Natural killer cell treated with Interleukin-12 subunit alpha and Interleukin-12 subunit beta and Interleukin-15 and Interleukin-18, amount 100 ng/mL, for 72 hours (primary cell): ENCODE results near the gene ADIPOR2. TPM values are rescaled to one million over a fixed set of nuclear protein-coding genes. Genes with fewer than 3 reads are reported as not detected.

Experiments
- ATAC-seq, 2 donors: fragments of 150-1000 bp; cut with Tn5 transposase in 1 of 2; sonication (Bioruptor Pico), chemical (Tn5 transposase) in 1 of 2; 2 replicates each; pipeline ENCODE4 v1.10.0; 2021
- DNase-seq: peaks from one replicate; pipeline ENCODE4 v3.0.0; 2022; ENCODE audit warnings: low spot score
- H3K27ac Mint-ChIP-seq, 2 donors: 1 replicate in 1 of 2; 2 replicates in 1 of 2; pipeline ENCODE4 v1.8.0; 2022; ENCODE audit warnings: mixed read lengths in 2 of 2, mild to moderate bottlenecking in 1 of 2, moderate library complexity in 1 of 2
- H3K27me3 Mint-ChIP-seq, 2 donors: 1 replicate in 1 of 2; 2 replicates in 1 of 2; pipeline ENCODE4 v1.8.0; 2022; ENCODE audit warnings: mixed read lengths in 2 of 2
- H3K36me3 Mint-ChIP-seq: one replicate; pipeline ENCODE4 v1.8.0; 2022; ENCODE audit warnings: mixed read lengths
- H3K4me1 Mint-ChIP-seq, 2 donors: 1 replicate in 1 of 2; 2 replicates in 1 of 2; pipeline ENCODE4 v1.8.0; 2022; ENCODE audit warnings: low read depth in 2 of 2, mixed read lengths in 2 of 2, mild to moderate bottlenecking in 1 of 2
- H3K4me3 Mint-ChIP-seq: one replicate; pipeline ENCODE4 v1.8.0; 2022; ENCODE audit warnings: mixed read lengths
- H3K9me3 Mint-ChIP-seq: 2 replicates; pipeline ENCODE4 v1.8.0; 2022; ENCODE audit warnings: mixed read lengths
- total RNA-seq, 2 donors: library from RNA; stranded (reverse); gene quantifications; one replicate each; pipeline ENCODE4 v1.2.3, GENCODE V29; 2022

Gene ADIPOR2
- total RNA-seq, 2 donors from 2014 or later: 72.5 to 74.5 TPM

DNA sequence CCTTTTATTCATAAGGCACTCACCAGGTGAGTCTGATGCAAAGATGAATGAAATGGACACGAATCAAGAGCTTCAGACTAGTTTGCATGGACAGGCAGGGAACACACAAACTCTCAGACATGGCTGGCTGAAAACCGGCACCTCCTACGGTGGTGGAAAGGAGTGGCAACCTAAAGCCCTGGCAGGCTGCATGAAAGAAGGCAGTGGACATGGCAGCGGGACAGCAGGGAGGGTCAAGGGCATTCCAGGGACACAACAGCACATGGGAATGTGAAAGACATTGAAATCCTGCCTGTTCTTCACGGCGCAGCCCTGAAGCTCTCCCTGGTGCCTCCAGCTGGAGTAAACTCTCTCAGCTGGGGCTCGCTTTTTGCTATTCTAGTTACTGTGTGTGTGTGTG, 112.9 kb downstream of the ADIPOR2 start:
- H3K4me3 Mint-ChIP-seq: no peak overlapping the region
- ATAC-seq (no peak), DNase-seq (no peak)
- peaks cover 8 to 12% of the 10 kb centered on the region in 2 donors for H3K4me1 Mint-ChIP-seq
- no peak overlapping the region for H3K27ac Mint-ChIP-seq
- H3K36me3 Mint-ChIP-seq: no peaks in the 10 kb centered on the region
- no peaks in the 10 kb centered on the region for H3K9me3 Mint-ChIP-seq
- no peaks in the 10 kb centered on the region for H3K27me3 Mint-ChIP-seq

DNA sequence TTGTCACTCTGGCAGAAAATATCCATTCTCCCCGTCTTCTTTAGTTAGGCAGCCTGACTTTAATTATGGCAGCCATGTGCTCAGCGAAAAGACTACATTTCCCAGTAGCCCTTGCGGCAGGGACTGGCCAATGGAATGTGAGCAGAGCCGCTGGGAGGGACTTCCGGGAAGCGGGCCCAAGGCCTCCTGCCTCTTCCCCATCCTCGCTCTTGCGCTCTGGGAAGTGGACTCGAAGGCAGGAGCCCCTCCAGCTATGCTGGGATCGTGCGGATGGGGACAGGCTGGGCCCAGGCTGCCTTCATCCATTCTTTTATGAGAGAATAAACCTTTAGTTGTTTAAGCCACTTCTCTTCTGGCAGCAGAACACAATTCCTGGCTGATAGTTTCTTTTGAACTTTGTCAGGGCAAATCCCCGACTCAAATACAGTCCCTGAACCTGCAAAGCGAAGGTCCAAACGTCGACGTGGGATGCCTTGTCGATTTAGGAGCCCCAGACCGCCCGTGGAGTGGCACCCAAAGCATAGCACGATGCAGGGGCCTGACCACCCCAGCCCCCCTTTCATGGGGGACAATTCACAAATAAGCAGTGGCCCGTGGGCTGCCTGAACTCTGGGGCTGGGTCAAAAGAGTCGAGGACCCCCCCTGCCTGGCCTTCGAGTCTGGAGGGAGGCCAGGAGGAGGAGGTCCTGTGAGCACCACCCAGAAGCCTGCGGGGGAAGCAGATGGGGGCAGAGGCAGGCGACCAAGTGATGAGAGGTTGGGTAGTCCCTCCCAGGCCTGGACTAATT, 113.9 kb downstream of the ADIPOR2 start:
- Mint-ChIP-seq H3K36me3 (no peaks in the 10 kb centered on the region), H3K27me3 (no peaks in the 10 kb centered on the region), H3K4me3 (no peak overlapping the region), H3K9me3 (no peaks in the 10 kb centered on the region), H3K4me1 (peaks cover 13 to 20% of the 10 kb centered on the region in 2 donors), H3K27ac (peak overlapping the region; percentile 64 to 88)
- ATAC-seq: peak; percentile 89 to 92
- DNase-seq: peak; percentile 90

DNA sequence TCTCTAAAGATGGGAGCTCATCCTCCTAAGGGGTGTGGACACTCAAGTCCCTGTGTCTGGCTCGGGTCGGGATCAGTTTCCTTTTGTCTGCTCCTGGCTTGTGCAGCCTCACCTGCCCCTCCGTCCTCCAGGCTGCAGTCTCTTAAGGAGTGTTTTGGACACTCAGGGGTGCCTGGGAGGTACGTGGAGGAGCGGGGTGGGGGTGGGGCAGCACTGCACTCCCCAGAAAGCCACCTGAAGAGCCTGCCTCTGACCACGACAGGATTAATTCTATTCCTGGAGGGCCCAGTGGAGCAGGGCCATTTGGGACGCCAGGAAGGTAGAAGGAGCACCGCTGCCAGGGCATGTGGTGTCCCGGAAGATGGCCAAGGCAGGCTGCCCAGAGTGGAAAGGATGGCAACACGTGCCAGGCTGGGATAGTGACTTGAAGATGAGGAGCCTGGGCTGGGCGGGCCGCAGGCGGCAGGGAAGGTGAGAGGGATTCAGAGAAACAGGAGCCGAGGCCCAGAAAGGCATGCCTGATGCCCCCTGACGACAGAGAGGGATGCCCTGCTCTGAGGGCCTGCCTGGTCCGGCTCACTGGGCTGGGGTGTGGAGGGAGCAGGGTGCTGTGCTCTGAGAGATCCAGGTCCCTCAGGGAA, 114.7 kb downstream of the ADIPOR2 start:
- no peaks in the 10 kb centered on the region for H3K27me3 Mint-ChIP-seq
- H3K4me1 Mint-ChIP-seq: peaks cover 18 to 29% of the 10 kb centered on the region in 2 donors
- peak; percentile 55 for DNase-seq
- H3K27ac Mint-ChIP-seq: peak overlapping the region in 1 of 2 donors; percentile 88
- no peak overlapping the region for H3K4me3 Mint-ChIP-seq
- ATAC-seq: no peak
- no peaks in the 10 kb centered on the region for H3K9me3 Mint-ChIP-seq
- no peaks in the 10 kb centered on the region for H3K36me3 Mint-ChIP-seq

DNA sequence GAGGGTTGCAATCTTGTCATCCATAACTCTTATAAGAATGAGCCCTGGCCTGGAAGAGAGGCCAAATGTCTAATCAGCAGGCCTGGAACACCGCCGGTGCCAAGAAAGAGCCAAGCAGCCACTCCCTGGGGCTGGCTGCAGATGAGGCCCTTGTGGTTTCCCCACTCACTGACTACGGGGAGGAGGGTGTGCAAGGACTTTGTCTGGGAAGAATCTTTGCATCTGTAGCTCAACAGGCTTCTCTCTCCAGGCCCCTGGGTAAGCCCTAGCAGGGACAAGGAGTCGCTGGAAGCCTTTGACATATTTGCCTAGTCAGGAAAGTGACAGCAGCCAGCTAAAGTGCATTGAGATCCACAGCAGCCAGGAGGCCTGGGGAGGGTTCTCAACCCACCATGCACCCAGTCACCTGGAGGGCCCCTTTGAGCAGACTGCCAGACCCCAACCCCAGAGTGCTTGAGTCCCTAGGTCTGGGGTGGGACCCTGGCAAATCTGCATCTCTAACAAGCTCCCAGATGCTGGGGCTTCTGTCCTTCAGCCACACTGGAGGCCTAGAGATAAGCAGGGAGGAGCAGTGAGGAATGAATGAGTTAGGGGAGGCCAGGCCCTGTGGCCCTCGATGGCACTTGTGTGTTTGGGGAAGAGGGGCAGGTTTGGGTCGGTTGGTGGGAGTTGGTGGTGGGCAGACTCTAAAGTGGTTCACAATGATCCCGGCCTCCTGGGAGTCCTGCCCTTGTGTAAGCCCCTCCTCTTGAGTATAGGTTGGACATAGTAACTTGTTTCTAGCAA, 115.6 kb downstream of the ADIPOR2 start:
- Mint-ChIP-seq H3K36me3 (no peaks in the 10 kb centered on the region), H3K9me3 (no peaks in the 10 kb centered on the region), H3K4me1 (peaks cover 20 to 34% of the 10 kb centered on the region in 2 donors), H3K27me3 (no peaks in the 10 kb centered on the region), H3K4me3 (no peak overlapping the region), H3K27ac (peak overlapping the region in 1 of 2 donors; percentile 51)
- ATAC-seq (no peak), DNase-seq (peak; percentile 41)

DNA sequence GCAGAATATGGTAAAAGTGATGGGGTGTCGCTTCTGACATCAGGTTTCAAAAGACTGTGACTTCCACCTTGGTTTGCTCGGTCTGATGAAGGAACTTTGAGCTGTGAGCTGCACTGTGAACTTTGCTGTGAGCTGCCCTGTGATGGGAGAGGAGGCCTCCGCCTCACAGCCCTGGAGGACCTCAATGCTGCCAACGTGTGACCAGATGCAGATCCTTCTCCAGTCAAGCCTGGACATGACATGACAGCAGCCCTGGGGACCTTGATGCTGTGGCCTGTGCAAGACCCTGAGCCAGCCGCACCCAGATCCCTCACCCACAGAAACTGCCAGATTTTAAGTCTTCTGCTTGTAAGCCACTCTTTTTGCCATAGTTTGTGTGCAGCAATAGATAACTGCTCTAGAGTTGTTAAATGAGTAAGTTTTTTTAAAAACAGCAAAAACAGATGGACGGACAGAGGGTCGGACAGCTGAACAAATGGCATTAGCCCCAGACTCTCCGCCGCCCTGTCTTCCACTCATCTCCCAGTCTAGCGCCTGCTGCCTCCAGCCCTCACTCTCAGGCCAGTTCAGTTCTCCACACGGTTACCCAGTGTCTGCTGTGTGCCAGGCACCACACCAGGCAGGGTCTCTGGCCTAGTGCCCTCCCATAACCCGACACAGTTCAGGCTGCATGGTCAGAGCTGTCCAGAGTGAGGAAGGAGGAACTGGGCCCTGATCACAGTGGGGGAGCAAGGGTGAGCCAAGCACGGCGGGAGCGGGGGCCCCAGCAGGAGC, 116.4 kb downstream of the ADIPOR2 start:
- H3K4me3 Mint-ChIP-seq: no peak overlapping the region
- no peaks in the 10 kb centered on the region for H3K36me3 Mint-ChIP-seq
- no peaks in the 10 kb centered on the region for H3K27me3 Mint-ChIP-seq
- ATAC-seq (no peak), DNase-seq (peak; percentile 40)
- peak overlapping the region in 1 of 2 donors; percentile 51 for H3K27ac Mint-ChIP-seq
- no peaks in the 10 kb centered on the region for H3K9me3 Mint-ChIP-seq
- H3K4me1 Mint-ChIP-seq: peaks cover 20 to 34% of the 10 kb centered on the region in 2 donors

DNA sequence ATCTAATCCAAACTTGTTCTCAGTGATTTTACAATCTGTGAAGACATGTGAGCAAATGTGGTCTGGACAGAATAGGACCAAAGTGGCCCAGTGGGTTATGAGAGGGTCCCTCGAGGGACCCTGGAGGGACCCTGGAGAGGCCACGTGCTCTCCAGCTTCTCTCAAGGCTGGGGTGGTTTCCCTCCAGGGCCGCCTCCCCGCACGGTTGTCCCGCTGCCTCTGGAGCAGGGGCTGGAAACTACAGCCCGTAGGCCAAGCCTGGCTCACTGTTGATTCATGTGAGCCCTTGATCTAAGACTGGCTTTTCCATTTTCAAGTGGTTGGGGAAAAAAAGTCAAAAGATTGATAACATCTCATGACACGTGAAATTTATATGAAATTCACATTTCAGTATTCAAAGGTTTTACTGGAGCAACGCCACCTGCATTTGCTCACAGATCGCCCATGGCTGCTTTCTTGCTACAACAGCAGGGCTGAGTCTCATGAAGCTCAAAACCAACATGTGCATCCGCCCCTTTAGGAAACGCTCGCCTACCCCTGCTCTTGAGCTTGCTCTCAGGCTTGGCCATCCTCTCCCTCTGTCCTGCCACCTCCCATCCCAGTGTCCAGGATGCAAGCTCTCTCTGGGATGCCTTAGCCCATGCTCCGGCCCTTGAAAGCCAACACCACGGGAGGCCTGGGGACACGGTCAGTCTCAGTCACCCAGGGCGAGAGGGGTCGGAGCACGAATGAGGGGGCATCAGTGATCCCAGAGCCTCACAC, 117.3 kb downstream of the ADIPOR2 start:
- Mint-ChIP-seq H3K4me3 (peak overlapping the region; percentile 49), H3K9me3 (no peaks in the 10 kb centered on the region), H3K4me1 (peaks cover 20 to 34% of the 10 kb centered on the region in 2 donors), H3K36me3 (no peaks in the 10 kb centered on the region), H3K27me3 (no peaks in the 10 kb centered on the region), H3K27ac (peak overlapping the region; percentile 67 to 77)
- peak; percentile 31 for DNase-seq
- no peak for ATAC-seq

DNA sequence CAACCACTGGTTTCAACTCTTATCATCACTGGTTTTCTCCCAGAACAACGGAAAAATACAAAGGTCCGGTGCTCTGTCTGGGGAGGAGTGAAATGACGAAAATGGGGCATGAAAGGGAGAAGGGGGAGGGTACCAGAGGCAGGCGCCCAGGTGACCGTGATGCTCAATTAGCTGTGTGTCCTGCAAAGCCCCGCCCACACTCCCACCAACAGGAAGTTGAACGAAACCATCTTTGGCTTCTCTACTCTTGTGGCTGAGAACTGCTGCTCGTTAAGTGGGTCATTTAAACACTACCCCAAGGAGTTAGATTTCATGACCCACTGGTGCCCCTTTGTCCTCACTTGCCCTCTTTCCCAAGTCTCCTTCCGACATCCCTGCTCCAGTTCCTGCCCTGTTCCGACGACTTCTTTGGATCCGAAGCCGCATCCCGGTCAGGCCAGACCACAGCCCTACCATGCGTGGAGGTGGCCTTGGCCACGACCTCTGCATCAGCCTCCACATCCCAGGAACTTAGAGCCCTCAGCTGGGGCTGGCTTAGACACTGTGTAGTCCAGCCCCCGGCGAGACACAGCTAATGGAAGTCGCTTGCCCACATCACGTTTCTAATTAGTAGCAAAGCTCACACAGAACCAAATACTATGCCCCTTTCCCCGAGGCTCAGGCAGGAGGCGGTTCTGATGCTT, 118.1 kb downstream of the ADIPOR2 start:
- Mint-ChIP-seq H3K4me3 (peak overlapping the region; percentile 49), H3K27ac (peak overlapping the region; percentile 67 to 77), H3K4me1 (peaks cover 20 to 34% of the 10 kb centered on the region in 2 donors), H3K36me3 (no peaks in the 10 kb centered on the region), H3K27me3 (no peaks in the 10 kb centered on the region), H3K9me3 (no peaks in the 10 kb centered on the region)
- peak; percentile 61 for DNase-seq
- no peak for ATAC-seq

DNA sequence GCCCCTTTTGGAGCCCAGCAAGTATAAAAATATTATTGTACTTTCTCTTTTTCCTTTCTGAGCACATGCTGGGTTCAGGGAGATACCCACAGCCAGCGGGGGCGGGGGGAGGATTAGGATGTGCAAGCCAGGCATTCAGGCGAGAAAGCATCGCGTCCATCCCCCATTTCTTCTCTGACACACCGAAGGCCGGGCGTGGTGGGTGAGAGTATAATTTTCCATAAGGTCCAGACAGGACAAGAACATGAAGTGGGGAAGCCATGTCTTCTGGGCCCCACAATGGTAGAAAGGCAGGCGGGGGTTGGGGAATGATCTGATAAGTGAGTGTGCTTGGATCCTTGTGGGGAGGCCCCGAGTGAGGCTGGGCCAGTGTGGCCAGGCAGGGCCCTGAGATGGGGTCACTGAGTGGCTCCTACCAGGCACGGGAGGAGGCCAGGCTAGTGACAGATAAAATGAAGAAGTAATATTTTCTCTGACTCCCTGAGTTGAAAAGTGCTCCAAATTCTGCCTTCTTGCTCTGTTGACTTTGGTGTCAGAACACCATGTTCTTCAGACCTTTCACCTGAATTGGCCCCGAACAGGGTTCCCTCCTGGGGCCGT, 118.8 kb downstream of the ADIPOR2 start:
- ATAC-seq: no peak
- DNase-seq: peak; percentile 18
- H3K9me3 Mint-ChIP-seq: no peaks in the 10 kb centered on the region
- H3K4me3 Mint-ChIP-seq: peak overlapping the region; percentile 70
- no peaks in the 10 kb centered on the region for H3K36me3 Mint-ChIP-seq
- peak overlapping the region; percentile 53 to 77 for H3K27ac Mint-ChIP-seq
- H3K4me1 Mint-ChIP-seq: peaks cover 15 to 31% of the 10 kb centered on the region in 2 donors
- peaks cover 0 to 3% of the 10 kb centered on the region in 2 donors for H3K27me3 Mint-ChIP-seq

DNA sequence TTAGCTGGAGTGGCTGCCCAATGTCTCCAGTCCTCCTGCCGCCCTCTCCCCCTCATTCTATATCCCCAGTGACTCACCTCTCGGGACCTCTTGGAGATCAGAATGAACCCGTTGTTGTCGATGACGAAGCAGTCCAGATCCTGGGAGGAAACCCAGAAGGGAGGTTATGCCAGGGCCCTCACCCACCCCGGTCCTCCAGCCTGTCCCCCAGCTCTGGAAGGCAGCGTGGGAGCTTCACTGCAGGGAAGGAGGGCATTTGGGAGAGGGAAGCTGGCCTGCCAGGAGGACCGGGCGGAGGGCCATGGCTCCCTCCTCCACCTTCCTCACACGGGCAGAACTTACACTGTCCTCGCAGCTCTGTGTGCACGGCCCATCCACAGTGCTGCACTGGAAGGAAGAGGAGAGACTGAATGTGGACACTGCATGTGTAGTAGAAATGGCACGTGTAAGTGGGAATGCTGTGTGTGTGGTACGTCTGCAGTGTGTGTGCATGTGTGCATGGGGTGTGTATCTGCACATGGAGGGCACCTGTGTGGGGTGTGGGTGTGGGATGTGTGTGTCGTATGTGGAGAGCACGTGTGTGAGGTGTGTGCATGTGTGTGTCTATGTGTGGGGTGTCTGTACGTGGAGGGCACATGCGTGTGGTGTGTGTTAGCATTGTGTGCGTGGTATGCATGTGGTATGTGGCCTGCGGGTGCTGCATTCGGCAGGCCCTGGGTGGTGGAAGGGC, 119.5 kb downstream of the ADIPOR2 start:
- peaks cover 15 to 32% of the 10 kb centered on the region in 2 donors for H3K4me1 Mint-ChIP-seq
- H3K4me3 Mint-ChIP-seq: peak overlapping the region; percentile 70
- H3K27ac Mint-ChIP-seq: peak overlapping the region; percentile 53 to 77
- H3K9me3 Mint-ChIP-seq: no peaks in the 10 kb centered on the region
- H3K27me3 Mint-ChIP-seq: peaks cover 0 to 5% of the 10 kb centered on the region in 2 donors
- no peaks in the 10 kb centered on the region for H3K36me3 Mint-ChIP-seq
- DNase-seq (no peak), ATAC-seq (no peak)

DNA sequence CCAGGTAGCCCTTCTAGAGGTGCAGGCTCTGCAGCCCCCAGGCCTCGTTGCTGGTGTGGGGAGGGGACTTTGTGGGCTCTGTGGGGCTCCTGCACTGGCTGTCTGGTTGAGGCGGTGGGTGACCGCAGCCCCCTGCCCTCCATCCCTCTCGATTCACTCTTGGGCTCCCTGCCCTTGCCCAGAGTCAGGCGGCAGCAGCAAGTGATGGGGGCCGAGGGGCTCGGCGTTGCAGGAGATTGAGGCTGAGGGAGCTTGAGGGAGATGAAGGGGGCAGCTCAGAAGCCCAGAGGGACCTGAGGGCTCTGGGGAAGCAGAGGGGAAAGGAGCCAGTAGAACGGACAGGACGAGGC, 120.0 kb downstream of the ADIPOR2 start:
- H3K27ac Mint-ChIP-seq: peak overlapping the region; percentile 53 to 77
- no peaks in the 10 kb centered on the region for H3K9me3 Mint-ChIP-seq
- no peaks in the 10 kb centered on the region for H3K36me3 Mint-ChIP-seq
- peaks cover 0 to 5% of the 10 kb centered on the region in 2 donors for H3K27me3 Mint-ChIP-seq
- peaks cover 15 to 32% of the 10 kb centered on the region in 2 donors for H3K4me1 Mint-ChIP-seq
- H3K4me3 Mint-ChIP-seq: peak overlapping the region; percentile 70
- ATAC-seq (no peak), DNase-seq (no peak)

DNA sequence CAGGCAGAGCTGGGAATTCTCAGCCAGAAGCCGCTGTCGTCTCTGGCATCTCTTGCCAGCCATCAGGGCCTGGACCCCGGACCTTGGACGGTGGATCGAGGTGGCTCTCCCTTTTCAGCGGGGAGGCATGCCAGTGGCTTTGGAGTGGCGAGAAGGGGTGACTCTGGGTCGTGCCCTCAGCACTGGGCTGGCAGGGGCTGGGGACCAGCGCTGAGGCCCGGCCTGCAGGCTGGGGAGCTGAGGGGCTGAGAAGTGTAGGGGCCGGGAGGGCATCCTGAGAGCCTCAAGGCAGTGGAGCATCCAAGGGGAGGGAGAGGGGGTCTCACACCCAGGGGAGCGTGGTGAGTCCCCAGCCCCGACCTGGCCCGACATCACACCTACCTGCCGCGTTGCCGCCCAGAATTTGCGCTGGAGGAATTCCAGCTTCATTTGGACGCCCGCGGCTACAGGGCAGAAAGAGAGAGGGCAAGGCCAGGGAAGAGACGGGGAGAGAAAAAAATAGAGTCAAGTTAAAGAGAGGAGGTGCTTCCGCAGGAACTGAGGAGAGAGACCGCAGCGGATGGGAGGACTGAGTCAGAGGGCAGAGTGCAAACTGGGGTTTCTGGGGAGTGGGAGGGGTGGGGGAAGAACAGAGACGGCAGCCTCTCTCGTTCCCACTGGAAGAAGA, 120.5 kb downstream of the ADIPOR2 start:
- no peak for DNase-seq
- Mint-ChIP-seq H3K27ac (peak overlapping the region; percentile 53 to 77), H3K27me3 (peaks cover 0 to 5% of the 10 kb centered on the region in 2 donors), H3K36me3 (no peaks in the 10 kb centered on the region), H3K4me3 (peak overlapping the region; percentile 71), H3K9me3 (no peaks in the 10 kb centered on the region), H3K4me1 (peaks cover 17 to 32% of the 10 kb centered on the region in 2 donors)
- peak in 1 of 2 donors; percentile 60 for ATAC-seq
